K562 (cell line): ENCODE results near the gene ALB. TPM values are rescaled to one million over a fixed set of nuclear protein-coding genes. Genes with fewer than 3 reads are reported as not detected.

Experiments used
- ATAC-seq: fragments of 200-7000 bp; cut with Tn5 transposase; 3 replicates; pipeline ENCODE4 v1.9.1; 2020; ENCODE audit warnings: moderate library complexity
- BruUV-seq: library from RNA; stranded (reverse); fragments of 400-500 nt; replicated peaks from 2 replicates; lab custom pipeline; 2021; lab: Mats Ljungman, UMichigan
- CTCF ChIA-PET: fragments of 300-600 bp; formaldehyde crosslinking; extraction: SDS; loops from one replicate; lab custom pipeline; 2021; ENCODE audit warnings: low intra/inter-chr PET ratio; lab: Yijun Ruan, JAX
- POLR2A ChIA-PET: fragments of 300-600, 350-650 bp; sonication (Branson Sonifier 250); formaldehyde crosslinking; extraction: SDS; loops from one replicate; lab custom pipeline; 2021; ENCODE audit warnings: antibody characterized with exemption, inconsistent platforms; lab: Yijun Ruan, JAX
- DNase-seq, 4 experiments: peaks; one replicate each; pipeline versions ENCODE4 v3.0.0 to v3.0.0-alpha.2; 2011 to 2018; ENCODE audit warnings: low spot score in 3 of 4, mixed read lengths in 3 of 4; ENCODE audit errors: extremely low read depth in 1 of 4
- FAIRE-seq: peaks from 2 replicates; lab custom pipeline; 2011; peaks lifted over from hg19 to GRCh38; lab: Jason Lieb, UNC
- H2AFZ ChIP-seq: 2 replicates; pipeline ENCODE4 v1.6.0; 2011; ENCODE audit warnings: low read depth, low read length, control low read depth, inconsistent platforms
- H3K27ac ChIP-seq: fragments of 200-600 bp; 3 replicates; pipeline ENCODE4 v1.8.0; 2011; ENCODE audit warnings: low read depth, mild to moderate bottlenecking, control low read depth, inconsistent platforms, low read length, moderate library complexity, mixed read lengths; ENCODE audit errors: extremely low read depth
- H3K27me3 ChIP-seq, 2 experiments: fragments of 300-600 bp in 1 of 2; 2 replicates in 1 of 2; 3 replicates in 1 of 2; pipeline versions ENCODE4 v1.6.0 to v1.8.0; 2011; ENCODE audit warnings: inconsistent platforms in 2 of 2, low read length in 2 of 2, mild to moderate bottlenecking in 1 of 2, mixed read lengths in 1 of 2, moderate library complexity in 1 of 2; ENCODE audit not compliant: control insufficient read depth in 2 of 2, insufficient read depth in 2 of 2
- H3K36me3 ChIP-seq: fragments of 300-600 bp; 3 replicates; pipeline ENCODE4 v1.8.0; 2011; ENCODE audit warnings: mild to moderate bottlenecking, low read length, inconsistent platforms; ENCODE audit not compliant: control insufficient read depth, insufficient read depth
- H3K4me1 ChIP-seq, 2 experiments: fragments of 200-600 bp in 1 of 2; replicated peaks in 1 of 2; 2 replicates in 1 of 2; 3 replicates in 1 of 2; pipeline versions ENCODE4 v1.5.1 to v1.8.0; 2011; ENCODE audit warnings: inconsistent platforms in 2 of 2, low read length in 2 of 2, mild to moderate bottlenecking in 1 of 2, mixed read lengths in 1 of 2, moderate library complexity in 1 of 2; ENCODE audit not compliant: control insufficient read depth in 2 of 2, insufficient read depth in 2 of 2
- H3K4me2 ChIP-seq: 2 replicates; pipeline ENCODE4 v1.6.1; 2011; ENCODE audit warnings: low read length, control low read depth, inconsistent platforms, mixed read lengths; ENCODE audit not compliant: insufficient read depth
- H3K4me3 ChIP-seq: fragments of 200-600 bp; sonication (generic), shearing (Covaris generic); 2 replicates; pipeline ENCODE4 v1.5.1; 2016; ENCODE audit warnings: control low read depth, inconsistent platforms
- H3K79me2 ChIP-seq: fragments of 200-600 bp; 3 replicates; pipeline ENCODE4 v1.8.0; 2011; ENCODE audit warnings: low read length, inconsistent platforms; ENCODE audit not compliant: control insufficient read depth, insufficient read depth
- H3K9ac ChIP-seq, 2 experiments: 2 replicates each; pipeline versions ENCODE4 v1.6.0 to v1.6.1; 2011; ENCODE audit warnings: low read depth in 2 of 2, low read length in 2 of 2, control low read depth in 1 of 2, inconsistent platforms in 1 of 2, mild to moderate bottlenecking in 1 of 2, mixed read lengths in 1 of 2; ENCODE audit not compliant: insufficient read depth in 1 of 2
- H3K9me1 ChIP-seq: one replicate; pipeline ENCODE4 v1.6.0; 2011; ENCODE audit warnings: inconsistent platforms, mild to moderate bottlenecking, low read length, moderate library complexity; ENCODE audit not compliant: control insufficient read depth, insufficient read depth
- H3K9me3 ChIP-seq: replicated peaks from 2 replicates; pipeline ENCODE4 v1.5.1; 2011; ENCODE audit warnings: low read depth, low read length, inconsistent platforms; ENCODE audit not compliant: control insufficient read depth, insufficient read depth
- H4K20me1 ChIP-seq: replicated peaks from 2 replicates; pipeline ENCODE4 v1.6.1; 2011; ENCODE audit warnings: low read length, inconsistent platforms, mixed read lengths; ENCODE audit not compliant: control insufficient read depth, insufficient read depth
- DNMT1 ChIP-seq: fragments of 450-650 bp; IDR thresholded peaks from 2 replicates; pipeline ENCODE4 v1.6.1; 2016; ENCODE audit warnings: antibody characterized with exemption, mild to moderate bottlenecking
- GTF2F1 ChIP-seq: IDR thresholded peaks from 2 replicates; pipeline ENCODE4 v1.6.1; 2011; ENCODE audit warnings: low read depth, low read length, improper control_type of control experiment
- HDAC3 ChIP-seq: fragments of 450-650 bp; IDR thresholded peaks from 2 replicates; pipeline ENCODE4 v1.6.1; 2018; ENCODE audit warnings: borderline replicate concordance, mild to moderate bottlenecking, moderate library complexity; ENCODE audit not compliant: partially characterized antibody
- KHSRP ChIP-seq: fragments of 450-650 bp; IDR thresholded peaks from 2 replicates; pipeline ENCODE4 v1.6.1; 2017
- KLF16 ChIP-seq: IDR thresholded peaks from 2 replicates; pipeline ENCODE4 v1.6.1; 2016; ENCODE audit warnings: antibody characterized with exemption
- NCOA1 ChIP-seq: fragments of 450-650 bp; IDR thresholded peaks from 2 replicates; pipeline ENCODE4 v1.6.1; 2016; ENCODE audit warnings: low read depth
- PCBP1 ChIP-seq: fragments of 200-400 bp; formaldehyde crosslinking; IDR thresholded peaks from 2 replicates; pipeline ENCODE4 v1.6.1; 2018; ENCODE audit warnings: mild to moderate bottlenecking, low read depth, low read length; ENCODE audit not compliant: poor library complexity, severe bottlenecking
- POLR2H ChIP-seq: IDR thresholded peaks from 2 replicates; pipeline ENCODE4 v1.6.1; 2016; ENCODE audit warnings: missing genetic modification characterization, low read depth, mild to moderate bottlenecking, control low read depth, missing compliant biosample characterization, moderate library complexity
- TCF7 ChIP-seq: sonication (generic); IDR thresholded peaks from 2 replicates; pipeline ENCODE4 v1.6.1; 2016; ENCODE audit warnings: antibody characterized with exemption, borderline replicate concordance
- ZKSCAN8 ChIP-seq: fragments of 200-800 bp; sonication (Bioruptor generic); IDR thresholded peaks from 2 replicates; pipeline ENCODE4 v1.6.1; 2016; ENCODE audit warnings: missing genetic modification characterization, missing compliant biosample characterization
- WGBS: fragments of 100-300 bp; shearing (Covaris generic); methylation state at CpG from one replicate; pipeline ENCODE4 v1.1.6; 2016; ENCODE audit warnings: low coverage, mixed read lengths; ENCODE audit not compliant: insufficient coverage; ENCODE audit errors: missing lambda C conversion rate; 5-methylcytosine and 5-hydroxymethylcytosine counted together
- in situ Hi-C: fragments of 300-500 bp; cut with MboI; formaldehyde crosslinking; loops from 4 replicates; pipeline ENCODE4 v1.15.0; 2018; ENCODE audit warnings: inconsistent platforms, mixed read lengths
- intact Hi-C: fragments of 100-400 bp; cut with micrococcal nuclease; formaldehyde crosslinking; loops from 2 replicates; pipeline ENCODE4 v1.14.2; 2022
- polyA plus RNA-seq, 8 experiments: library from polyadenylated mRNA; depleted of rRNA in 4 of 8; stranded (reverse) in 5 of 8; unstranded in 3 of 8; fragments of >200 nt; fragmentation: Nextera tagmentation in 2 of 8; fragmentation: Illumina TruSeq in 1 of 8; extraction: Ambion mirVana in 2 of 8; extraction: Trizol in 1 of 8; gene quantifications; 2 replicates each; pipeline versions ENCODE4 v1.2.1 to v1.2.3, GENCODE V29; 2011 to 2014; ENCODE audit warnings: inconsistent platforms in 1 of 8, missing spikeins in 1 of 8
- total RNA-seq, 7 experiments: library from RNA; depleted of rRNA in 6 of 7; stranded (reverse); fragments of >200 nt in 6 of 7; fragmentation: Illumina TruSeq in 2 of 7; extraction: Trizol in 2 of 7; gene quantifications; 2 replicates each; pipeline versions ENCODE4 v1.2.1 to v1.2.3, GENCODE V29; 2011 to 2021; ENCODE audit warnings: low replicate concordance in 1 of 7
- TF ChIP-seq, protein P1 (sequence below), 2 experiments: fragments of 450-650 bp in 1 of 2; sonication (generic) in 1 of 2; formaldehyde crosslinking in 1 of 2; IDR thresholded peaks in 1 of 2; conservative IDR thresholded peaks in 1 of 2; 2 replicates each; pipeline versions ENCODE4 v1.6.1 to v1.8.1; 2016 to 2023; ENCODE audit warnings: mild to moderate bottlenecking in 2 of 2, moderate library complexity in 2 of 2, inconsistent platforms in 1 of 2, missing genetic modification reagents in 1 of 2
- TF ChIP-seq, protein P2 (sequence below): fragments of 250-450 bp; sonication (Bioruptor Pico); IDR thresholded peaks from 2 replicates; pipeline ENCODE4 v1.5.0; 2021
- TF ChIP-seq, protein P3 (sequence below): sonication (generic); formaldehyde crosslinking; IDR thresholded peaks from 2 replicates; pipeline ENCODE4 v1.8.0; 2022; ENCODE audit warnings: missing genetic modification reagents, mild to moderate bottlenecking, borderline replicate concordance
- TF ChIP-seq, protein P4 (sequence below), 3 experiments: fragments of 200-800 bp in 1 of 3; sonication (Bioruptor generic) in 1 of 3; sonication (generic) in 1 of 3; formaldehyde crosslinking in 1 of 3; IDR thresholded peaks; 2 replicates each; pipeline versions ENCODE4 v1.6.1 to v1.8.0; 2016 to 2022; ENCODE audit warnings: mild to moderate bottlenecking in 2 of 3, missing compliant biosample characterization in 2 of 3, missing genetic modification characterization in 2 of 3, missing genetic modification reagents in 1 of 3

ALB gene
- total and polyA plus RNA-seq, 9 of the 15 experiments (the other 6 are each of a cell fraction or from before 2014, with no cell fraction given) = 0.04 to 18.5 (median 0.20) TPM; not detected in 2

DNA sequence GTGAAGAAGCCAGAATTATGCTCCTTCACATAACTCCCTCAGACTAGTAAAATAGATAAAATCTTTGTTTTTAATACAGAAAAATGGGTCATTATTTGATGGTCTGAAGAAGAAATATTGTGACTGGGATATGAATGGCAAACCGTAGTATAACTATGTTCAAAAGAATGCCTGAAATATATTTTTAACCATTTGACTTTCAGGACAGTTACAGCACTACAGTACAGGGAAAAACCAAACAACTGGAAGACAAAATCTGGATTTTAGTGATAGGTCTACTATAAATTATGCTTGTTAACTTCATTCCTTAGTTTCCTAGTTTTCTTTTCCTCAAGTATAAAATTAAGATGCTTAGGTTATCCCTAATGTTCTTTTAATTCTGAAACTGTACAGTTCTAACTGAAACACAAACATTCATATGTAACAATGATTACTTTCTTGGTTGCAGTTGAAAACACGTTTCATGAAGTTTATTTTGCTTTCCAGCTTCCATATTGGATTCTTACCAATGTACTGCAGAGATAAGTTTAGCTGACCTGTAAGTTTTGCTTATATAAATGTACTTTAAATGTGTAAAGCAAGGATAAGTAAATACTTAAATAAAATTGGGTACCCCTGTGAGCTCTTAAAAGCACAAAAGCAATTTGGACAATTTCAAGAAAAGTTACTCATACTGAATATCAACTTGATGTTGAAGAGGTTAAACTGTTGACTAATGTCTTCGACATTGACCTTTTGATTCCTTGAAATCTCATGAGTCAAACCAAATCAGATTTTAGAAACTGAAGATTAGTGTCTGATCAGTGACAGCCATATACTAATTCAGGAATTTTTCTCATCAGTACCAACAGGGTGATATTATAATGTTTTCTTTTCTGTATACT is 32.8 kb downstream of the ALB start:
- H3K4me3 ChIP-seq = no peak overlapping the region
- no peak overlapping the region for H3K27ac ChIP-seq
- WGBS = 23% methylated on average over 3 of the region's 3 CpGs
- no peak overlapping the region for H3K9ac ChIP-seq
- H3K9me3 ChIP-seq = no peaks in the 10 kb centered on the region
- ChIA-PET CTCF (no interaction called here), POLR2A (no interaction called here)
- H3K36me3 ChIP-seq = no peaks in the 10 kb centered on the region
- intact Hi-C loops (no loop called here), in situ Hi-C loops (no loop called here)
- H3K9me1 ChIP-seq = no peaks in the 10 kb centered on the region
- no peaks in the 10 kb centered on the region for H4K20me1 ChIP-seq
- H3K4me1 ChIP-seq = peaks cover 0 to 13% of the 10 kb centered on the region in 2 experiments; a peak in 2 of 5 replicates
- H3K4me2 ChIP-seq = no peak overlapping the region
- FAIRE-seq = no peak
- ATAC-seq = no peak
- BruUV-seq = no TSS peak
- no peak for DNase-seq
- H3K79me2 ChIP-seq = no peaks in the 10 kb centered on the region
- no peaks in the 10 kb centered on the region for H3K27me3 ChIP-seq
- no peak overlapping the region for H2AFZ ChIP-seq
- no peak for TF ChIP-seq HDAC3
- no peak for TF ChIP-seq POLR2H
- no peak for TF ChIP-seq ZKSCAN8
- TF ChIP-seq, protein P1, sequence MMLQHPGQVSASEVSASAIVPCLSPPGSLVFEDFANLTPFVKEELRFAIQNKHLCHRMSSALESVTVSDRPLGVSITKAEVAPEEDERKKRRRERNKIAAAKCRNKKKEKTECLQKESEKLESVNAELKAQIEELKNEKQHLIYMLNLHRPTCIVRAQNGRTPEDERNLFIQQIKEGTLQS (IDR thresholded peaks at IDR 0.05) = no peak
- TF ChIP-seq, protein P1 (CRISPR knock-in tag; conservative IDR thresholded peaks at IDR 0.05) = no peak
- TF ChIP-seq, protein P2, sequence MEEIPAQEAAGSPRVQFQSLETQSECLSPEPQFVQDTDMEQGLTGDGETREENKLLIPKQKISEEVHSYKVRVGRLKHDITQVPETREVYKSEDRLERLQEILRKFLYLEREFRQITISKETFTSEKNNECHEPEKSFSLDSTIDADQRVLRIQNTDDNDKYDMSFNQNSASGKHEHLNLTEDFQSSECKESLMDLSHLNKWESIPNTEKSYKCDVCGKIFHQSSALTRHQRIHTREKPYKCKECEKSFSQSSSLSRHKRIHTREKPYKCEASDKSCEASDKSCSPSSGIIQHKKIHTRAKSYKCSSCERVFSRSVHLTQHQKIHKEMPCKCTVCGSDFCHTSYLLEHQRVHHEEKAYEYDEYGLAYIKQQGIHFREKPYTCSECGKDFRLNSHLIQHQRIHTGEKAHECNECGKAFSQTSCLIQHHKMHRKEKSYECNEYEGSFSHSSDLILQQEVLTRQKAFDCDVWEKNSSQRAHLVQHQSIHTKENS (CRISPR knock-in tag) = no peak
- no peak for TF ChIP-seq TCF7
- no peak for TF ChIP-seq KLF16
- no peak for TF ChIP-seq KHSRP
- no peak for TF ChIP-seq PCBP1
- no peak for TF ChIP-seq NCOA1
- TF ChIP-seq GTF2F1 = no peak
- TF ChIP-seq DNMT1 = no peak
- TF ChIP-seq, protein P3, sequence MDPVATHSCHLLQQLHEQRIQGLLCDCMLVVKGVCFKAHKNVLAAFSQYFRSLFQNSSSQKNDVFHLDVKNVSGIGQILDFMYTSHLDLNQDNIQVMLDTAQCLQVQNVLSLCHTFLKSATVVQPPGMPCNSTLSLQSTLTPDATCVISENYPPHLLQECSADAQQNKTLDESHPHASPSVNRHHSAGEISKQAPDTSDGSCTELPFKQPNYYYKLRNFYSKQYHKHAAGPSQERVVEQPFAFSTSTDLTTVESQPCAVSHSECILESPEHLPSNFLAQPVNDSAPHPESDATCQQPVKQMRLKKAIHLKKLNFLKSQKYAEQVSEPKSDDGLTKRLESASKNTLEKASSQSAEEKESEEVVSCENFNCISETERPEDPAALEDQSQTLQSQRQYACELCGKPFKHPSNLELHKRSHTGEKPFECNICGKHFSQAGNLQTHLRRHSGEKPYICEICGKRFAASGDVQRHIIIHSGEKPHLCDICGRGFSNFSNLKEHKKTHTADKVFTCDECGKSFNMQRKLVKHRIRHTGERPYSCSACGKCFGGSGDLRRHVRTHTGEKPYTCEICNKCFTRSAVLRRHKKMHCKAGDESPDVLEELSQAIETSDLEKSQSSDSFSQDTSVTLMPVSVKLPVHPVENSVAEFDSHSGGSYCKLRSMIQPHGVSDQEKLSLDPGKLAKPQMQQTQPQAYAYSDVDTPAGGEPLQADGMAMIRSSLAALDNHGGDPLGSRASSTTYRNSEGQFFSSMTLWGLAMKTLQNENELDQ = no peak
- TF ChIP-seq, protein P4, sequence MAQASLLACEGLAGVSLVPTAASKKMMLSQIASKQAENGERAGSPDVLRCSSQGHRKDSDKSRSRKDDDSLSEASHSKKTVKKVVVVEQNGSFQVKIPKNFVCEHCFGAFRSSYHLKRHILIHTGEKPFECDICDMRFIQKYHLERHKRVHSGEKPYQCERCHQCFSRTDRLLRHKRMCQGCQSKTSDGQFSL (CRISPR knock-in tag; IDR thresholded peaks at IDR 0.05) = no peak
- TF ChIP-seq, protein P4 (tag; IDR thresholded peaks at IDR 0.05) = no peak
